Fibroblast of mammary gland (primary cell): Measurements from ENCODE around the gene LEKR1.
"Not testable (repeated sequence)": the region's sequence is repeated elsewhere in the genome, so short reads cannot be mapped to it uniquely, and the experiment has no call there.

Experiments used
- DNase-seq: peaks from one replicate; pipeline ENCODE4 v3.0.0-alpha.2; 2010; ENCODE audit warnings: low read depth
- H3K4me3 ChIP-seq: 2 replicates; pipeline ENCODE4 v1.5.1; 2011; ENCODE audit warnings: low read depth, mild to moderate bottlenecking, low read length, moderate library complexity; ENCODE audit not compliant: control insufficient read depth
- TF ChIP-seq, protein P1 (sequence below): conservative IDR thresholded peaks from 2 replicates; pipeline ENCODE4 v1.5.1; 2011; ENCODE audit warnings: low read depth, low read length, inconsistent platforms; ENCODE audit not compliant: control insufficient read depth, insufficient read depth

Gene LEKR1

DNA sequence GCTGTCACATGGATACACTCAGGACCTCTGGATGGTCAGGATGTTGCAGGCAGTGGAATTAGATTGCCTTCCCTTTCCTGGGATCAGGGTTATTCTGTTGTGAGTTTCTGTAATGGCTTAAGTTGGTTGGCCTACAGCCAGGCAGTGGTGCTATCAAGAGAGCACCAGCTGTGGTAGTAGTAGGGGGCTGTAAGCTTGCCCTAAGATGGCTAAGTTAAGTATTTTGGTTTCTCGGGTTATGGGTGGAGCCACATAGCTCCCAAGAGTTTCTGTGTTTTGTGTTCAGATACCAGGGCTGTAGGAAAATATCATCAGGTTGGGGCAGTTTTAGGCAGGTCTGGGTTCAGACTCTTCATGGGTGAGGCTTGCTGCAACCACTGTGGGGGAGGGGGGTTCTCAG lies 59.6 kb downstream of the LEKR1 start:
- no peak overlapping the region for H3K4me3 ChIP-seq
- TF ChIP-seq, protein P1, sequence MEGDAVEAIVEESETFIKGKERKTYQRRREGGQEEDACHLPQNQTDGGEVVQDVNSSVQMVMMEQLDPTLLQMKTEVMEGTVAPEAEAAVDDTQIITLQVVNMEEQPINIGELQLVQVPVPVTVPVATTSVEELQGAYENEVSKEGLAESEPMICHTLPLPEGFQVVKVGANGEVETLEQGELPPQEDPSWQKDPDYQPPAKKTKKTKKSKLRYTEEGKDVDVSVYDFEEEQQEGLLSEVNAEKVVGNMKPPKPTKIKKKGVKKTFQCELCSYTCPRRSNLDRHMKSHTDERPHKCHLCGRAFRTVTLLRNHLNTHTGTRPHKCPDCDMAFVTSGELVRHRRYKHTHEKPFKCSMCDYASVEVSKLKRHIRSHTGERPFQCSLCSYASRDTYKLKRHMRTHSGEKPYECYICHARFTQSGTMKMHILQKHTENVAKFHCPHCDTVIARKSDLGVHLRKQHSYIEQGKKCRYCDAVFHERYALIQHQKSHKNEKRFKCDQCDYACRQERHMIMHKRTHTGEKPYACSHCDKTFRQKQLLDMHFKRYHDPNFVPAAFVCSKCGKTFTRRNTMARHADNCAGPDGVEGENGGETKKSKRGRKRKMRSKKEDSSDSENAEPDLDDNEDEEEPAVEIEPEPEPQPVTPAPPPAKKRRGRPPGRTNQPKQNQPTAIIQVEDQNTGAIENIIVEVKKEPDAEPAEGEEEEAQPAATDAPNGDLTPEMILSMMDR = no peak
- no peak for DNase-seq

DNA sequence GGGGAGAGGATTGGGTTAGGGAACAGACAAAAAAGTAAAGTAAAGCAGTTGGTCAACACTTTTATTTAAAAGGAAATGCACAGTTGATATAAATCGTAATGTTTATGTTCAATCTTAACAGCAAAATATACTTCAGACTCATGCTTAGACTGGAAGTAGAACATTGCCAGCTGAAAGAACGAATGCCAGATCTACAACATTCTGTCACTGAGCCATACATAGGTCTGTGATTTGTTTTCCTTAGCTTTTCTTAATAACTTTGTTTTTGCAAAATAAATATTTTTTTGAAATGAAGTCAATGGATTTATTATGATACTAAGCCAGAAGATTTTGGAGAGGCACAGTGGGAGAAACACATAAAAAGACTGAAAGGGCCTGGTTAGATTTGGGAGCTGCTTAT lies 62.0 kb downstream of the LEKR1 start:
- no peak for DNase-seq
- TF ChIP-seq, protein P1 = no peak
- H3K4me3 ChIP-seq = no peak overlapping the region

- TF ChIP-seq, protein P1 = no peak
- no peak for DNase-seq
- no peak overlapping the region for H3K4me3 ChIP-seq
These were observed 62.4 kb downstream of the LEKR1 start for GRCh38 chr3:156888576-156888975.

- TF ChIP-seq, protein P1 = no peak
- DNase-seq = peak; percentile 35
- no peak overlapping the region for H3K4me3 ChIP-seq
These were observed 66.5 kb downstream of the LEKR1 start for GRCh38 chr3:156892701-156893100.

GRCh38 chr3:156895374-156895773 lies 69.2 kb downstream of the LEKR1 start:
- DNase-seq, H3K4me3 ChIP-seq: not testable (repeated sequence)

- not testable (repeated sequence) for H3K4me3 ChIP-seq, DNase-seq
These were observed 71.7 kb downstream of the LEKR1 start for GRCh38 chr3:156897851-156898250.

DNA sequence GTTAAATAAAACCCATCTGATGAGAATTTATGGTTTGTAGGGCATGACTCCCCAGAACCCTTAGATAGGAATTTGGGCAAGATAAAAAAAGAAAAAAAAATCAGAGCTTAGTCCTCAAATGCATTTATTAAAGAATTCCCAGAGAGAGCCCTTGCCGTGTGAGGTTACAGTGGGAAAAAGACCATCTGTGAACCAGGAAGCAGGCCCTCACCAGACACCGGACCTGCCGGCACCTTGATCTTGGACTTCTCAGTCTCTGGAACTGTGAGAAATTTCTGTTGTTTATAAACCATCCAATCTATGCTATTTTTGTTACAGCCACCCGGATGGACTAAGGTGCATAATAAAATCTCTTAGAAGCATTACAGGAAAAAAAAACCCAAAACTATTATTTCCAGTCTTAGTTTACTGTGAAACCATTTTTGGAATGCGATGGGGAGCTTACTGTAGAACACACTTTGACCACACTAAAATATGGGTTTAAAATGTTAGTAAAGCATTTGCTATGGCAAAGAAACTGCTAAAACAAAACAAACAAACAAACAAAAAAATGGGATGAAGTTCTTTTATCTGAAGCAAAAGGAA lies 72.2 kb downstream of the LEKR1 start:
- no peak for DNase-seq
- H3K4me3 ChIP-seq = no peak overlapping the region
- TF ChIP-seq, protein P1 = no peak

DNA sequence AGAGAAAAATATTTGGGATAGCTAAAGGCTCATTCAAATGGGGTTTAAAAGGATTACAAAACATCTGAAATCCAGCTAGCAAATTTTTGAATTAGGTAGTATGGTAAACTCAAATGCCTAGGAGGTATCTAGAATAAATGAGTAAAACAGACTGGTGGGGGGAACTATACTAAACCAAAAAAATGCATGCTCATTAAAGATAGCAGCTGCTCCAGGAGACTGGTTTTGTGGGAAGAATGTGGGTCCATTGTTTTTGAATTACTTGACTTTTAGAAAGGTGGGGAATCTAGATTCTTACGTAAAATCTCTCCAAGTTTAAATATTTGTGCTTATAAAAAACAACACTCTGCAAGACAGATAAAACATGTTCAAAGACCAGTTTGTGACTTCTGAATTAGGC lies 73.8 kb downstream of the LEKR1 start:
- DNase-seq = no peak
- TF ChIP-seq, protein P1 = no peak
- H3K4me3 ChIP-seq = no peak overlapping the region
